HFFc6 (cell line): ENCODE results near the gene ANGPT4. TPM values are rescaled to one million over a fixed set of nuclear protein-coding genes. Genes with fewer than 3 reads are reported as not detected.

Experiments
- DNase-seq: peaks from one replicate; pipeline ENCODE4 v3.0.0-alpha.2; 2018
- H3K27ac Mint-ChIP-seq: 2 replicates; pipeline ENCODE4 v1.8.0; 2020; ENCODE audit warnings: mild to moderate bottlenecking, mixed read lengths
- H3K27me3 Mint-ChIP-seq: 2 replicates; pipeline ENCODE4 v1.8.0; 2021; ENCODE audit warnings: mild to moderate bottlenecking, moderate library complexity, mixed read lengths; ENCODE audit not compliant: insufficient read depth
- H3K36me3 Mint-ChIP-seq: 2 replicates; pipeline ENCODE4 v1.8.0; 2021; ENCODE audit warnings: low read depth, mixed read lengths
- H3K4me1 Mint-ChIP-seq: 2 replicates; pipeline ENCODE4 v1.8.0; 2020; ENCODE audit warnings: low read depth, mixed read lengths
- H3K4me3 Mint-ChIP-seq: 2 replicates; pipeline ENCODE4 v1.8.0; 2020; ENCODE audit warnings: mild to moderate bottlenecking, moderate library complexity, mixed read lengths
- H3K9me3 Mint-ChIP-seq: 2 replicates; pipeline ENCODE4 v1.8.0; 2020; ENCODE audit warnings: mild to moderate bottlenecking, mixed read lengths
- CTCF ChIP-seq: fragments of 200-600 bp; sonication (generic); IDR thresholded peaks from 2 replicates; pipeline ENCODE4 v1.5.0; 2021; ENCODE audit warnings: antibody characterized with exemption, mild to moderate bottlenecking
- total RNA-seq, 6 experiments: library from RNA; stranded (reverse); fragmentation: NEBNext Ultra II Directional; extraction: Animal tissue kit (Norgen Biotek cat#: 25700); gene quantifications; 2 replicates in 1 of 6; 3 replicates in 5 of 6; pipeline ENCODE4 v1.2.3, GENCODE V29; 2021

ANGPT4 gene
- total RNA-seq, 6 experiments from 2014 or later = not detected

GRCh38 chr20:869606-870005 lies 46.5 kb downstream of the ANGPT4 start:
- Mint-ChIP-seq H3K36me3 (no peaks in the 10 kb centered on the region), H3K4me3 (no peak overlapping the region), H3K9me3 (no peaks in the 10 kb centered on the region), H3K27me3 (peaks cover 40% of the 10 kb centered on the region), H3K27ac (no peak overlapping the region), H3K4me1 (no peaks in the 10 kb centered on the region)
- no peak for DNase-seq
- TF ChIP-seq CTCF = no peak

GRCh38 chr20:868279-868678 lies 47.9 kb downstream of the ANGPT4 start:
- no peak for DNase-seq
- no peaks in the 10 kb centered on the region for H3K36me3 Mint-ChIP-seq
- H3K4me3 Mint-ChIP-seq = no peak overlapping the region
- H3K27me3 Mint-ChIP-seq = peaks cover 40% of the 10 kb centered on the region
- no peak overlapping the region for H3K27ac Mint-ChIP-seq
- no peaks in the 10 kb centered on the region for H3K9me3 Mint-ChIP-seq
- no peak for TF ChIP-seq CTCF
- H3K4me1 Mint-ChIP-seq = no peaks in the 10 kb centered on the region

- no peak for DNase-seq
- no peak overlapping the region for H3K4me3 Mint-ChIP-seq
- no peaks in the 10 kb centered on the region for H3K4me1 Mint-ChIP-seq
- H3K36me3 Mint-ChIP-seq = no peaks in the 10 kb centered on the region
- no peaks in the 10 kb centered on the region for H3K9me3 Mint-ChIP-seq
- peak; percentile 36; the same call in 1 of the 2 replicates for TF ChIP-seq CTCF
- no peak overlapping the region for H3K27ac Mint-ChIP-seq
- peaks cover 32% of the 10 kb centered on the region for H3K27me3 Mint-ChIP-seq
These were observed 50.7 kb downstream of the ANGPT4 start for GRCh38 chr20:865440-865839.

- Mint-ChIP-seq H3K4me1 (peaks cover 11% of the 10 kb centered on the region), H3K36me3 (no peaks in the 10 kb centered on the region), H3K27me3 (peaks cover 10% of the 10 kb centered on the region), H3K4me3 (no peak overlapping the region), H3K27ac (no peak overlapping the region), H3K9me3 (no peaks in the 10 kb centered on the region)
- TF ChIP-seq CTCF = no peak
- DNase-seq = no peak
These were observed 55.2 kb downstream of the ANGPT4 start for GRCh38 chr20:860891-861290.

- Mint-ChIP-seq H3K27ac (no peak overlapping the region), H3K4me1 (peaks cover 16% of the 10 kb centered on the region), H3K27me3 (peaks cover 4% of the 10 kb centered on the region), H3K36me3 (no peaks in the 10 kb centered on the region), H3K4me3 (no peak overlapping the region), H3K9me3 (no peaks in the 10 kb centered on the region)
- no peak for DNase-seq
- no peak; the same call in 1 of the 2 replicates for TF ChIP-seq CTCF
These were observed 56.3 kb downstream of the ANGPT4 start for GRCh38 chr20:859751-860231.

GRCh38 chr20:858011-858410 lies 58.1 kb downstream of the ANGPT4 start:
- Mint-ChIP-seq H3K36me3 (no peaks in the 10 kb centered on the region), H3K4me1 (peaks cover 21% of the 10 kb centered on the region)
- DNase-seq = no peak

More at GRCh38 chr20:858011-858410, 58.1 kb downstream of the ANGPT4 start:
- no peak for TF ChIP-seq CTCF
- Mint-ChIP-seq H3K4me3 (no peak overlapping the region), H3K9me3 (no peaks in the 10 kb centered on the region), H3K27ac (no peak overlapping the region), H3K27me3 (no peaks in the 10 kb centered on the region; the same call in 1 of the 2 replicates)
